COLO668 (cell line): ENCODE results near the gene MED25.

ENCODE experiments used
- DNase-seq: peaks from one replicate; lab custom pipeline; 2025; ENCODE audit not compliant: unreplicated experiment; lab: John Stamatoyannopoulos, UW

MED25 gene

GRCh38 chr19:49839713-49840112 lies 21.6 kb downstream of the MED25 start:
- DNase-seq: no peak

- no peak for DNase-seq
These were observed 22.2 kb downstream of the MED25 start for GRCh38 chr19:49840321-49840720.

GRCh38 chr19:49840736-49841249 lies 22.7 kb downstream of the MED25 start:
- no peak for DNase-seq

- no peak for DNase-seq
These were observed 25.2 kb downstream of the MED25 start for GRCh38 chr19:49843265-49843664.

GRCh38 chr19:49844138-49845095 lies 26.3 kb downstream of the MED25 start:
- DNase-seq: no peak

GRCh38 chr19:49845414-49845813 lies 27.3 kb downstream of the MED25 start:
- no peak for DNase-seq

- no peak for DNase-seq
These were observed 28.3 kb downstream of the MED25 start for GRCh38 chr19:49846408-49846807.

GRCh38 chr19:49847731-49848696 lies 29.9 kb downstream of the MED25 start:
- DNase-seq: peak; percentile 20

GRCh38 chr19:49848938-49849337 lies 30.8 kb downstream of the MED25 start:
- DNase-seq: no peak

- no peak for DNase-seq
These were observed 31.5 kb downstream of the MED25 start for GRCh38 chr19:49849433-49850220.

GRCh38 chr19:49850221-49850486 lies 32.1 kb downstream of the MED25 start:
- DNase-seq: no peak

GRCh38 chr19:49850487-49851342 lies 32.6 kb downstream of the MED25 start, which contains the start of gene PTOV1:
Gene PTOV1, plus strand, starts transcription at chr19:49851159.
- peak; percentile 94 for DNase-seq

- peak; percentile 62 for DNase-seq
These were observed 33.6 kb downstream of the MED25 start for GRCh38 chr19:49851456-49852259.

- DNase-seq: no peak
These were observed 34.6 kb downstream of the MED25 start for GRCh38 chr19:49852631-49853126.

- DNase-seq: no peak
These were observed 35.8 kb downstream of the MED25 start for GRCh38 chr19:49853852-49854377.

- DNase-seq: no peak
These were observed 36.5 kb downstream of the MED25 start for GRCh38 chr19:49854378-49855263.

- no peak for DNase-seq
These were observed 37.2 kb downstream of the MED25 start for GRCh38 chr19:49855277-49855675.
